Small intestine (tissue), 7 donors: ENCODE data around the gene CGB2. TPM values are rescaled to one million over a fixed set of nuclear protein-coding genes. Genes with fewer than 3 reads are reported as not detected.
"Not testable (repeated sequence)": the region's sequence is repeated elsewhere in the genome, so short reads cannot be mapped to it uniquely, and the experiment has no call there.

ENCODE experiments used
- DNase-seq, 2 donors: peaks; one replicate each; pipeline versions ENCODE4 v3.0.0 to v3.0.0-alpha.2; 2013
- FAIRE-seq: peaks from 2 replicates; lab custom pipeline; 2012; peaks lifted over from hg19 to GRCh38; lab: Jason Lieb, UNC
- H3K27ac ChIP-seq, 3 donors: one replicate each; pipeline ENCODE4 v1.5.1; 2013; ENCODE audit warnings: low read length in 2 of 3, mild to moderate bottlenecking in 2 of 3, control low read depth in 1 of 3, inconsistent platforms in 1 of 3, low read depth in 1 of 3, moderate library complexity in 1 of 3
- H3K27me3 ChIP-seq, 3 donors: one replicate each; pipeline ENCODE4 v1.6.1; 2013; ENCODE audit warnings: low read length in 3 of 3, inconsistent platforms in 1 of 3; ENCODE audit not compliant: control insufficient read depth in 3 of 3, insufficient read depth in 3 of 3
- H3K36me3 ChIP-seq, 3 donors: one replicate each; pipeline ENCODE4 v1.6.1; 2013; ENCODE audit warnings: low read length in 3 of 3, inconsistent platforms in 1 of 3, low read depth in 1 of 3, mild to moderate bottlenecking in 1 of 3, moderate library complexity in 1 of 3; ENCODE audit not compliant: control insufficient read depth in 3 of 3, insufficient read depth in 2 of 3
- H3K4me1 ChIP-seq, 3 donors: one replicate each; pipeline ENCODE4 v1.6.1; 2013; ENCODE audit warnings: low read length in 2 of 3, inconsistent platforms in 1 of 3, low read depth in 1 of 3, mild to moderate bottlenecking in 1 of 3, moderate library complexity in 1 of 3; ENCODE audit not compliant: control insufficient read depth in 3 of 3, insufficient read depth in 2 of 3
- H3K4me3 ChIP-seq, 3 donors: one replicate each; pipeline ENCODE4 v1.5.1; 2013; ENCODE audit warnings: low read length in 3 of 3, control low read depth in 1 of 3, inconsistent platforms in 1 of 3, low read depth in 1 of 3, mild to moderate bottlenecking in 1 of 3, moderate library complexity in 1 of 3
- H3K9me3 ChIP-seq, 2 donors: one replicate each; pipeline ENCODE4 v1.6.1; 2013; ENCODE audit warnings: low read depth in 1 of 2, low read length in 1 of 2; ENCODE audit not compliant: control insufficient read depth in 2 of 2, insufficient read depth in 1 of 2
- WGBS, 3 donors: extraction: QIAGEN DNeasy Blood & Tissue Kit; methylation state at CpG; one replicate each; pipeline ENCODE4 v1.1.7; 2013; 5-methylcytosine and 5-hydroxymethylcytosine counted together
- polyA plus RNA-seq, 4 donors: library from polyadenylated mRNA; stranded (reverse) in 3 of 4; unstranded in 1 of 4; fragments of 200-250 nt in 3 of 4; fragments of 120-200 nt in 1 of 4; gene quantifications; one replicate each; pipeline versions ENCODE4 v1.2.1 to v1.2.3, GENCODE V29; 2013
- donor health status: healthy with polysubstance abuse.
- donor health status: control.
- donor health status: control.
- donor health status: Bipolar disorder and iron deficiency.
- donor health status: healthy.

Gene CGB2
- polyA plus RNA-seq, 4 donors: not detected

DNA sequence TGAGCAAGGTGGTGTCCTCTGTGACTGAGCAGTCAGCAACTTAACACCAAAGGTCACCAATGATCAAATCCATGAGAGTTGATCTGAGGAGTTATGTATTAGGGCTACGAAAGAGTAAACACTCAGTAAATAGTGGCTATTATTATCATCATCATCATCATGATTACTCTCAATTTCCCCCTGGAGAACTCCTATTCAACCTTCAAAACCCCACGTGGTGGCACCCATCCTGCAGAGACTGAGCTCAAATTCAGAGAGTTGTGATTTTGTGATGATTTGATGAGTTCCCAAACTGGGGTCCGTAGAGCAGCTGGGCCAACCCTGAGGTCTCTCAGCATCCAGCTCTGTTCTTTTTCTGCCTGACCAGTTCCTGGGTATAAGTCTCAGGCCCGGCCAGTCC is 18.1 kb downstream of the CGB2 start:
- not testable (repeated sequence) for H3K4me1 ChIP-seq, H3K4me3 ChIP-seq, DNase-seq, FAIRE-seq, H3K36me3 ChIP-seq, H3K27ac ChIP-seq, H3K9me3 ChIP-seq, H3K27me3 ChIP-seq
- WGBS, 3 donors: 66 to 80% (median 80%) methylated on average over 2 to 3 of the region's 4 CpGs

DNA sequence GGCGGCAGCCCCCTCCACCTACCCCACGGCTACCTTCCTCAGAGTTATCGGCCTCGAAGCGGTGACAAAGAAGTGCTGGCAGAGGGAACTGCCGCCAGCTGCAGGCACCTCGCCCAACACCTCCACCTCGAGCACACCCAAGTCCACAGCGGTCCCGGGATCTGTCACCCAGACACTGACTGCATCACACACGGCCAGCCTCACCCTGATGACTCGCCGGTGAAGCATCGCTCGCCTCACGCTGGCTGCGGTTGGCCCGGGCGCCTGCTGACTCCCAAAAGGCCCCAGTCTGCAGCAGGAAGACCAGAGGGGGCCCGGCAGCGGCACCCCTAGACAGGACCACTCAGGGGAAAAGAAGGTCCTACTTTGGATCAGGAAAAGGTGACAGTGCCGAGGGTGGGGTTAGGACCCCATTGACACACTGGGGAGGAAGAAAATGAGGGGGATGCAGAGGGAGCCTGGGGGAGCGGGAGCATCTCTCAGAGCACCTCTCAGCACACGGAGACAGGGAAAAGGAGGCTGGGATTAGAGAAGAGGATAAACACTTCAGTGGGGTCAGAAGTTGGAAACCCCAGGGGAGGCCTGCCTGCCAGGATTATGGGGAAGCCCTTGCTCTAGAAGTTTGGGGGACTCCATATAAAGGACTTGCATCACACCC is 18.8 kb downstream of the CGB2 start:
- 52 to 70% (median 61%) methylated on average over 24 of the region's 24 CpGs for WGBS, 3 donors
- not testable (repeated sequence) for H3K9me3 ChIP-seq, DNase-seq, H3K4me3 ChIP-seq, H3K27me3 ChIP-seq, H3K4me1 ChIP-seq, H3K27ac ChIP-seq, H3K36me3 ChIP-seq, FAIRE-seq

DNA sequence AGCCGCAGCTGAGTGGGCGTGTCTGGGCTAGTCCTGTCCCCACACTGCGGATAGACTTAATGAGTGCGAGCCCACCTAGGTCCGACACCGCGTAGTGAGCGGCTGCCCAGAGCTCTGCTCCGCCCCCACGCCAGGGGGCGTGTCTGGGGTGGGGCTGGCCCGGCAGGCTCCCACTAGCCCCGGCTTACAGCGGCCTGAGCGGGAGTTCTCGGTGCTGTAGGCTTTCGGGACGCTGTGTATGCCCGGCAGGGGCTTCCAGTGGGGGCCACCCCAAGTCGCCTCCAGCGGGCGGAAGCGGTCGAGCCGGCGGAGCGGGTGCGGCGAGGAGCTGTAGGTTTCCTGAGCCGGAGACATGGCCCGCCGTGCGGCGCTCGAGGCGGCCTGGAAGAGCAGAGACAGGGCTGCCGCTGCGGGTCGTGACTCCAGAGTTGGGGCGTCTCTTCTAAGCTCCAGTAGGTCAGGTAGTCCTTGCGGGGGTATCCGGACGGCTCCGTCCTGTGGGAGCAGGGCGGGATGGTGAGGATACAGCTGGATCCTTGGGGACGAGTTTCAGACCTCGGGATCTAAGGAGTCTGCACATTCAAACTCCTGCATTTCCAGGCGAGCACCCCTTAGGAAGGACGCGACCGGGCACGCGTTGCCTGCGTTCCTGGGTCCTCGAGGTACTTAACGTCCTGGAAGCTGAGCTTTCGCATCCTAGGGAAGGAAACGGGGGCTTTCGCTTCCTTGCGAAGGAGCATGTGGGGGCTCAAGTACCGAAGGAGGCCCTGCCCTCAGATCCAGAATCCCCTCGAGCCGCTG is 24.6 kb downstream of the CGB2 start:
- peak; percentile 52 to 74 for DNase-seq
- no peaks in the 10 kb centered on the region for H3K36me3 ChIP-seq
- 1% methylated on average over 59 to 63 of the region's 63 CpGs for WGBS, 3 donors
- no peak overlapping the region for H3K27ac ChIP-seq
- no peak for FAIRE-seq
- peak overlapping the region; percentile 25 to 62 (median 40) for H3K4me3 ChIP-seq
- H3K27me3 ChIP-seq: peaks cover 0 to 59% (median 8%) of the 10 kb centered on the region in 3 donors
- H3K4me1 ChIP-seq: peaks cover 0 to 17% (median 2%) of the 10 kb centered on the region in 3 donors
- H3K9me3 ChIP-seq: peaks cover 0 to 2% of the 10 kb centered on the region in 2 donors

DNA sequence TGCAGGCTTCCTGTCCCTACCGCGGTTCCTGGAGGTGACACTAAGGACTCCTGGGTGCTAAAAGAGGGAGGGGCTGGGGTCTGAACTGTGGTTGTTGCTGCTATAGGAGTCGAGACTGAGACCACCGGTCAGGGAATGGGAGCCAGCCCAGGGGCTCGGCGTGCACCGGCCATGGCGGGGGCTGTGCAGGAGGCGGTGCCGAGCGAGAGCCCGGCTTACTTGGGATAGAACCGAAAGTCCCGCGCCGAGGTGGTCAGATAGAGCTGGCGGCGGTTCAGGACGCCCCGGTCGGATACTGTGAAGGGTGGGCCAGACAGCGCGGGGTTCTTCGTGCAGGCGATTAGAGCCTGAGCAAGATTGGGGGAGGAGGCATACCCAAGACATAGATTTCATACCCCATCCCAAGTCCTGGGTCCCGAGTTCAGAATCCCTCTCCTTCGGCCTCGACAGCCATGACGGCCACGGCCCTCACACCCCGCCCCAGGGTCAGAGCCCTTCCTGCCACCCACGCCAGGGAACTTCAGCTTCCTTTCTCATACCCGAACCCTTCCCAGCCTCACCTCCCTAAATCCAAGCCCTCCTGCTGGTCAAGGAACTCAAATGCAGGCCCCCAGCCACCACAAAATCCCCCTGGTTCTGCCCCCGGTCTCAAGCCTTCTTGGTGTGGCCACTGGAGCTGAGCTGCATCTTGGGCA is 25.4 kb downstream of the CGB2 start:
- not testable (repeated sequence) for H3K9me3 ChIP-seq, H3K36me3 ChIP-seq, H3K27ac ChIP-seq, FAIRE-seq, DNase-seq
- H3K4me3 ChIP-seq: peak overlapping the region in 2 of 3 donors; percentile 40 to 62
- peaks cover 0 to 17% (median 2%) of the 10 kb centered on the region in 3 donors for H3K4me1 ChIP-seq
- peaks cover 0 to 66% (median 8%) of the 10 kb centered on the region in 3 donors for H3K27me3 ChIP-seq
- WGBS, 3 donors: 3% methylated on average over 27 to 34 of the region's 34 CpGs

DNA sequence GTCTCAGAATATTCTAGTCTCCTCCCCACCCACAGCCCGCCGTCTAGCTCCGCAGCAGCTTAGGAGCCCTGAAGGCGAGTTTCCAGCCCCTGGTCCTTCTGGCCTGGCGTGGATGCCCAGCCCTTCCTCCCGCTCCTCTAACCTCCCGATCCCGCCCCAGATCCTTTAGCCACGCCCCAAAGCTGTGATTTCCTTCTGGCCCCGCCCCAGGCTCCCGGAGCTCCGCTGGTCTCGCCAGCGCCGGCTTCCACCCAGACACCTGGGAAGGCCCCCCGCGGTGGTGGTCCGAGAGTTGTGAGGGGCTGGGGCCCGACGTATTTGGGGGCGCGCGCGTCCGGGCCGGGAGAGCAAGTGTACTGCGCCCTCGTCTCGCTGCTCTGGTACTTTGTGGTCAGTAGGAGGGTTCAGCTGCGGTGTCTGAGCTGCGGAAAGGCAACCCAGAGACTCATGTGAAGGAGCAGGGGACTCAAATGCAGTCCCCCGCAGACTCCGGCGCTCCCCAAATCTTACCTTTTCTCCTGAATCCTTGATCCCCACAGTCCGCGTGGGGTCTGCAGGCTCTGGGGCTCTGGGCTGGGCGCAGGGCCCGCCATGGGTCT is 26.0 kb downstream of the CGB2 start, which contains the start of gene CGB7:
TSS of gene CGB7 (minus strand) at position 114 of the 599 bp plus-strand sequence. CDS start 2,374 bp downstream, outside the sequence.
- Histone ChIP-seq H3K27ac (no peak within 1 kb of the TSS), H3K4me3 (peak within 1 kb of the TSS; percentile 3 to 62 (median 40)), H3K4me1 (peaks cover 0 to 17% (median 2%) of the 10 kb centered on the region in 3 donors), H3K9me3 (peaks cover 0 to 2% of the 10 kb centered on the region in 2 donors), H3K27me3 (peaks cover 0 to 70% (median 10%) of the 10 kb centered on the region in 3 donors), H3K36me3 (no peaks in the 10 kb centered on the region)
- peak; percentile 68 to 74 for DNase-seq
- no peak for FAIRE-seq
- 3 to 7% (median 3%) methylated on average over 34 to 38 of the region's 38 CpGs for WGBS, 3 donors

DNA sequence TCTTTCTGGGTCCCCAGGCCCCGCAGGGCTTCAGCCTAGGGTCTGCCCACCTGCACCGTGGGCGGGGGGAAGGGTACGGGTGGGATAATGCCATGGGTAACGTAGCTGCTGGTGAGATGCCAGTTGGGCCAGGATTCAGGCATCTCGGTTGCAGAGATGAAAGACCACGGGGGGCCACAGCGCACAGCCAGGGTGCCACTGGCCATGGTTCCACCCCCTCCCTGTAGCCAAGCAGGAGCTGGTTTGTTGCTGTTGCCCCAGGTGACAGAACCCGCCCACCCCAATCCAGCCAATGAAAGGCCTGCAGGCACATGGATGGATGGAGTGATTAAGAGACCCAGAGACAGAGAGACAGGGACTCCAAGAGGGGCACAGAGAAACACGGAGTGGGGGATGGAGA is 26.9 kb downstream of the CGB2 start:
- 32 to 45% (median 41%) methylated on average over 10 of the region's 10 CpGs for WGBS, 3 donors
- FAIRE-seq (no peak), DNase-seq (no peak)
- peaks cover 0 to 2% of the 10 kb centered on the region in 2 donors for H3K9me3 ChIP-seq
- no peak overlapping the region for H3K27ac ChIP-seq
- H3K4me3 ChIP-seq: no peak overlapping the region
- H3K27me3 ChIP-seq: peaks cover 0 to 74% (median 10%) of the 10 kb centered on the region in 3 donors
- H3K4me1 ChIP-seq: peaks cover 0 to 17% (median 2%) of the 10 kb centered on the region in 3 donors
- no peaks in the 10 kb centered on the region for H3K36me3 ChIP-seq

DNA sequence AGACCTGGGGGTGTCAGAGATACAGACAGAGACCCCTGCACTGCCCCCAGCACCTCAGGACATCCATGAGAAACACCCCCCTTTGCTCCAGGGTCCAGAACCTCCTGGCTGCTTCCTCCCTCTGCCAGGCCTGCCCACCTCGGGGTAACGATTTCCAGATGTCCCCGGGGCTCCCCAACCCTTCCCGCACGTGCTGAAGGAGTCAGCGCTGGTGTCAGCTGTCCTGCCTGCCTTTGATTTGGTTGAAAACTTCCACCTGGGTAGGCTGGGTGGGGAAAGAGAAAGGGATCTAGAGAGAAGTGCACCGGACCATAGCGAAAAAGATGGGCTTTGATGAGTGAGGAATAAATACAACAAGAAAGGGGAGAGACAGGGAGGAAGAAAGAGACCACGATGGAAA is 27.4 kb downstream of the CGB2 start:
- H3K4me3 ChIP-seq: no peak overlapping the region
- H3K4me1 ChIP-seq: peaks cover 0 to 17% (median 2%) of the 10 kb centered on the region in 3 donors
- H3K27me3 ChIP-seq: peaks cover 0 to 79% (median 10%) of the 10 kb centered on the region in 3 donors
- no peaks in the 10 kb centered on the region for H3K36me3 ChIP-seq
- no peak overlapping the region for H3K27ac ChIP-seq
- H3K9me3 ChIP-seq: peaks cover 0 to 2% of the 10 kb centered on the region in 2 donors
- no peak for FAIRE-seq
- 54 to 68% (median 62%) methylated on average over 9 of the region's 9 CpGs for WGBS, 3 donors
- DNase-seq: no peak
